A673 (cell line): Measurements from ENCODE around the gene CDH12.

ENCODE experiments used
- EZH2 ChIP-seq: fragments of 200-600 bp; sonication (generic); IDR thresholded peaks from 2 replicates; pipeline ENCODE4 v1.6.1; 2017; ENCODE audit warnings: borderline replicate concordance, low read depth, mild to moderate bottlenecking, mixed read lengths, antibody characterized with exemption, low read length; ENCODE audit not compliant: poor library complexity, severe bottlenecking
- TF ChIP-seq, protein P1 (sequence below): fragments of 300-800, 200-600 bp; sonication (generic); conservative IDR thresholded peaks from 2 replicates; pipeline ENCODE4 v1.5.1; 2017; ENCODE audit warnings: low read depth, mild to moderate bottlenecking, antibody characterized with exemption, low read length, moderate library complexity, mixed read lengths

GRCh38 chr5:22557251-22557650, 295.9 kb downstream of the CDH12 start:
- TF ChIP-seq EZH2 = no peak
- TF ChIP-seq, protein P1, sequence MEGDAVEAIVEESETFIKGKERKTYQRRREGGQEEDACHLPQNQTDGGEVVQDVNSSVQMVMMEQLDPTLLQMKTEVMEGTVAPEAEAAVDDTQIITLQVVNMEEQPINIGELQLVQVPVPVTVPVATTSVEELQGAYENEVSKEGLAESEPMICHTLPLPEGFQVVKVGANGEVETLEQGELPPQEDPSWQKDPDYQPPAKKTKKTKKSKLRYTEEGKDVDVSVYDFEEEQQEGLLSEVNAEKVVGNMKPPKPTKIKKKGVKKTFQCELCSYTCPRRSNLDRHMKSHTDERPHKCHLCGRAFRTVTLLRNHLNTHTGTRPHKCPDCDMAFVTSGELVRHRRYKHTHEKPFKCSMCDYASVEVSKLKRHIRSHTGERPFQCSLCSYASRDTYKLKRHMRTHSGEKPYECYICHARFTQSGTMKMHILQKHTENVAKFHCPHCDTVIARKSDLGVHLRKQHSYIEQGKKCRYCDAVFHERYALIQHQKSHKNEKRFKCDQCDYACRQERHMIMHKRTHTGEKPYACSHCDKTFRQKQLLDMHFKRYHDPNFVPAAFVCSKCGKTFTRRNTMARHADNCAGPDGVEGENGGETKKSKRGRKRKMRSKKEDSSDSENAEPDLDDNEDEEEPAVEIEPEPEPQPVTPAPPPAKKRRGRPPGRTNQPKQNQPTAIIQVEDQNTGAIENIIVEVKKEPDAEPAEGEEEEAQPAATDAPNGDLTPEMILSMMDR = no peak
